Measurements from ENCODE around the gene DCAF4.

- TF ChIP-seq CTCF (conservative IDR thresholded peaks at IDR 0.05 in 1 of 2, IDR thresholded peaks at IDR 0.05 in 1 of 2; ENCODE audit: low read depth in 1 of 2, low read length in 2 of 2) (no peak), EZH2 (IDR thresholded peaks at IDR 0.05; ENCODE audit: low read length, missing control alignments) (no peak)
Measured at GRCh38 chr14:73007835-73008234, 81.6 kb downstream of the DCAF4 start.
